Measurements from ENCODE around the gene MUC6. TPM values are rescaled to one million over a fixed set of nuclear protein-coding genes. Genes with fewer than 3 reads are reported as not detected.

Gene MUC6
- under 1 TPM; 0.24 to 0.57 (median 0.54) TPM for polyA plus RNA-seq (ENCODE audit: insufficient read depth in 1 of 5, insufficient read length in 5 of 5, low replicate concordance in 1 of 5)
- long read RNA-seq, donor 1, result 0 reads
- long read RNA-seq, donor 2, result 0 reads
- long read RNA-seq, donor 3, result 0 reads
- long read RNA-seq, donor 4, result 0 reads
- long read RNA-seq, donor 5, result 0 reads
- long read RNA-seq, donor 6, result 0 reads
- long read RNA-seq, donor 7, result 0 reads
- long read RNA-seq, donor 8, result 0 reads

GRCh38 chr11:1036303-1036923, at the start of gene MUC6:
MUC6 (minus strand) TSS chr11:1036718; CDS start chr11:1036655, 63 bp downstream.
- DNase-seq, result no peak

GRCh38 chr11:1085440-1086170, 49.1 kb upstream of the MUC6 start:
- no peak for DNase-seq

- DNase-seq, result no peak
These were observed 48.3 kb upstream of the MUC6 start for GRCh38 chr11:1084561-1085439.

DNA sequence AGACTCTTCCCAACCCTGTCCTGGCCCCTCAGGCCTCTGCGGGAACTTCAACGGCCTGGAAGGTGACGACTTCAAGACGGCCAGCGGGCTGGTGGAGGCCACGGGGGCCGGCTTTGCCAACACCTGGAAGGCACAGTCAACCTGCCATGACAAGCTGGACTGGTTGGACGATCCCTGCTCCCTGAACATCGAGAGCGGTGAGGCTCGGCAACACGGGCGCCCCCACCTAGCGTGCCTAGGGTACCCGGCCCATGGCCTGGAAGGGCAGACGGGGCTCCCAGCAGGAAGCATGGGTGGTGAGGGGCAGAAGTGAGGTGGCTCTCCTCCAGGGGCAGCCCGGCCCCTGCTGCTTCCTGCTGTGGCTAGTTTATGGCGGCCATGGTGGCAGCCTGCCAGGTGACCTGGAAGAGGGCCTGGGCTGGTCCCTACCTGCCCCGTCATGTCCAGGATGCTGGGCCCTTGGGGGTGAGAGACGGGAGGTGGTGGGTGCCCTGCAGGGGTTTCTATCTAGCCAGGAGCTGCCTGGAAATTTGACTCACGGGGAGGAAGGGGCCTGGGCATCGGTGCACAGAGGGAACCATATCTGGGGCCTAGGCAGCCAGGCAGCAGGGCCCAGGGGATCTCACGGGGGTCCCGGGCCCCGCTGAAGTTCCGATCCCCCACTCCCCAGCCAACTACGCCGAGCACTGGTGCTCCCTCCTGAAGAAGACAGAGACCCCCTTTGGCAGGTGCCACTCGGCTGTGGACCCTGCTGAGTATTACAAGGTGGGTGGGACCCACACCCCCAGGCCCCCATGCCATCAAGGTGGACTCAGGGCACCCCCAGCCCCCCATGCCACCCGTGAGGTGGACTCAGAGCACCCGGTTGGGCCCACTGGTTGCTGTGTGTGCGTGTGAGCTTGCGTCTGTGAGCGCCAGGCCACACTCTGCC, 47.4 kb upstream of the MUC6 start:
- no peak for DNase-seq

DNA sequence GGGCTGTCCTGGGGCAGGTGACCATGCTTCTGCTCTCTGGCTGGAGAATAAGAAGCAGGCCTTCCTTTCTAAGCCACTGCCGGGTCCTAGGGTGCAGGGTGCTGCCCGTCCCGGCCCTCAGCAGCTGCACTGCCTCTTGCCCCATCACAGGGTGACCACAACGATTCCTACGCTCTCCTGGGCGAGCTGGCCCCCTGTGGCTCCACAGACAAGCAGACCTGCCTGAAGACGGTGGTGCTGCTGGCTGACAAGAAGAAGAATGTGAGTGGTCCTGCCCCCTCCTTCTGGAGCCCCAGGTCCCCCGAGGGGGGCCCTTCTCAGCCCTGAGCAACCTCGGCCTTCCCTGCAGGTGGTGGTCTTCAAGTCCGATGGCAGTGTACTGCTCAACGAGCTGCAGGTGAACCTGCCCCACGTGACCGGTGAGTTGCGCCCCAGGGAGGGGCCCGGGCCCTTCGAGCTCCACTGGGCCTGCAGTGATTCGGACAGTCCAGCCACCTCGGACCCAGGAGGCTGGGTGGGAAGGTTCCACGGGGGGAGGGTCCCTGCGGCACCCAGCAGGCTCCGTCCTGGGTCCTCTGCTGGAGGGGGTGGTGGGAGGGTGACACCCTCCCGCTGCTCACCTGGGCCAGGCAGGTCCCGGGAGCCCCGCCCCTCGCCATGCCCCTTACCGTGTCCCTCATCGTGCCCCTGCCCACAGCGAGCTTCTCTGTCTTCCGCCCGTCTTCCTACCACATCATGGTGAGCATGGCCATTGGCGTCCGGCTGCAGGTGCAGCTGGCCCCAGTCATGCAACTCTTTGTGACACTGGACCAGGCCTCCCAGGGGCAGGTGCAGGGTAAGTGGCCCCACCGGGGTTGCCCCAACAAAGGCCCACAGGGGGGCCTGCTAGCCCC, 46.5 kb upstream of the MUC6 start:
- no peak for DNase-seq

DNA sequence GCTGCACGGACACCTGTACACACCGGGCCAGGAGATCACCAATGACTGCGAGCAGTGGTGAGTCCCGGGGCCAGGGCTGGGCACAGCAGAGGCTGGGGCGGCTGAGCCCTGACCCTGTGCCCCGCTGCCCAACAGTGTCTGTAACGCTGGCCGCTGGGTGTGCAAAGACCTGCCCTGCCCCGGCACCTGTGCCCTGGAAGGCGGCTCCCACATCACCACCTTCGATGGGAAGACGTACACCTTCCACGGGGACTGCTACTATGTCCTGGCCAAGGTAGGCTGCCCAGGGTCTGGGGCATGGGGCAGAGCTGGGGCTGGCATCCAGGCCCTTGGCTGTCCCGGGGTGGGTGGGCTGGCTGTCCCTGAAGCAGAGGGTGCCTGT, 45.8 kb upstream of the MUC6 start:
- no peak for DNase-seq

- DNase-seq, result no peak
These were observed 45.2 kb upstream of the MUC6 start for GRCh38 chr11:1081601-1082311.

- no peak for DNase-seq
These were observed 41.7 kb upstream of the MUC6 start for GRCh38 chr11:1078191-1078601.

GRCh38 chr11:1077417-1078119, 41.0 kb upstream of the MUC6 start:
- DNase-seq, result no peak

- no peak for DNase-seq
These were observed 40.5 kb upstream of the MUC6 start for GRCh38 chr11:1077033-1077416.

- DNase-seq, result no peak
These were observed 39.6 kb upstream of the MUC6 start for GRCh38 chr11:1076061-1076665.

DNA sequence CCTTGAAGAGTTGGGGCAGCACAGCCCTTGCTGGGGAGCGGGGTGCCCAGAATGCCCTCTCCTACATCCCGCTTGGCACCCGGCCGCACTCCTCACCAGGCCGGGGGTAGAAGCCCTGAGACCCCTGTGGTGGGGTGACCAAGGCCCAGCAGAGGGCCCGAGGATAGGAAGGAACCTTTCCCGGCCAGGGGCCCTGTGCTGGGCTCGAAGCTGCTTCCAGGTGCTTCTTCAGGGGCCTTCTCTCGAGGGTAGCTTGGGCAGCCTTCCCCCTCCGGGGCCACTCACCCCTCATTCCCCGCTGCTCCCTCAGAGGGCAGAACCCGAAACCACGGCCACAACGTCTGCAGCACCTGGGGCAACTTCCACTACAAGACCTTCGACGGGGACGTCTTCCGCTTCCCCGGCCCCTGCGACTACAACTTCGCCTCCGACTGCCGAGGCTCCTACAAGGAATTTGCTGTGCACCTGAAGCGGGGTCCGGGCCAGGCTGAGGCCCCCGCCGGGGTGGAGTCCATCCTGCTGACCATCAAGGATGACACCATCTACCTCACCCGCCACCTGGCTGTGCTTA, 38.9 kb upstream of the MUC6 start:
- DNase-seq, result no peak

- no peak for DNase-seq
These were observed 38.0 kb upstream of the MUC6 start, which contains the start of gene MUC2 for GRCh38 chr11:1074244-1075221. MUC2 (plus strand) TSS chr11:1074874.

DNA sequence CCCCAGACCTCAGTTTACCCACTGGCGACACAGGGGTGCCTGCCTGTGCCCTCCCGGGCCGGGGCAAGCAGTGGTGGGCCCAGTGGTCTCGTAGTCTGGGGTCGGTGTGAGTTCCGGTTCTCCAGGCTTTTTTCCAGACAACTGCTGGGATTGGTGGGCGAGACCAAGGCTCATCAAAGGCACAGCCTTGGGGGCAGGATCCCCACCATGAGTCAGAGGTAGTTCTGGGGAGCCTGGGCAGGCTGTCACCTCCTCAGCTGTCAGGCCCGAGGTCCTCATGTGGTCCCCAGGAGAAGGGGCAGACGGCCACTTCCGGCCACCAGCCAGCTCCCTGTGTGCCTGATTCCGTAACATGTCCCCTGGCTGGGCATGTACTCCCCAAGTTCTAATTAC, 37.3 kb upstream of the MUC6 start:
- DNase-seq, result no peak

GRCh38 chr11:1073261-1073724, 36.8 kb upstream of the MUC6 start:
- peak; percentile 55 to 73 for DNase-seq

DNA sequence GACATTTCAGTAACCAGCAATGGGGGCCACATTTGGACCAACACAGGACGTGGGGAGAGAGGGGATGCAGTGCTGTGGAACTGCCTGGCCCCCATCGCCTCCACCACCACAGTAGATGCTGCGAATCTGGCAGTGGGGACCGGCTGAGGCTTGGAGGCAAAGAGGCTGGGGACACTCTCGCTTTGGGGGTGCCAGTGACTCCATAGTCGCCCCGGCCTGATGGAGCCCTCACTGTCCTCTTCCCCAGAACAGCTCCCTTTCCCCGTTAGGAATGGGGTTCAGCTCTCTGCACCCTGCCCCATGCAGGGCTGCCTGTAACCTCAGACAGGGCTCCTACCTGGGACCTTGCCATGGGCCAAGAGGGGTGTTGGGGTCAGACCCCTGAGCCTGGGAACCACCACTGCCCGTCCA, 36.3 kb upstream of the MUC6 start:
- no peak for DNase-seq

Data from right lung (tissue), 10 donors.